ENCODE results near the gene KYAT1.

The KYAT1 gene

GRCh38 chr9:128823362-128823902 is 58.3 kb downstream of the KYAT1 start:
- TF ChIP-seq CTCF (conservative IDR thresholded peaks at IDR 0.05) (no peak), ZFX (IDR thresholded peaks at IDR 0.05) (no peak)
- no peak overlapping the region for H3K27ac ChIP-seq

GRCh38 chr9:128822407-128823042 is 59.2 kb downstream of the KYAT1 start:
- no peak for TF ChIP-seq ZFX (IDR thresholded peaks at IDR 0.05)
- TF ChIP-seq CTCF (conservative IDR thresholded peaks at IDR 0.05): no peak
- H3K27ac ChIP-seq: no peak overlapping the region

GRCh38 chr9:128821584-128822406 is 60.0 kb downstream of the KYAT1 start:
- TF ChIP-seq ZFX (IDR thresholded peaks at IDR 0.05) (no peak), CTCF (conservative IDR thresholded peaks at IDR 0.05) (no peak)

GRCh38 chr9:128820665-128821583 is 60.8 kb downstream of the KYAT1 start:
- TF ChIP-seq CTCF (conservative IDR thresholded peaks at IDR 0.05) (no peak), ZFX (IDR thresholded peaks at IDR 0.05) (no peak)
- H3K27ac ChIP-seq: no peak overlapping the region

More at GRCh38 chr9:128821584-128822406, 60.0 kb downstream of the KYAT1 start:
- H3K27ac ChIP-seq: no peak overlapping the region

GRCh38 chr9:128819716-128820664 is 61.8 kb downstream of the KYAT1 start:
- TF ChIP-seq ZFX (IDR thresholded peaks at IDR 0.05) (no peak), CTCF (conservative IDR thresholded peaks at IDR 0.05) (no peak)
- no peak overlapping the region; the same call in 1 of the 2 replicates for H3K27ac ChIP-seq

Measured in C4-2B (cell line).